HG02798 (cell line): ENCODE measurements around the gene SBF2.
A peak's percentile ranks its signal among the peaks of the same experiment; 100 is the strongest.

Experiments used
- ATAC-seq: cut with Tn5 transposase; IDR thresholded peaks from one replicate; pipeline ENCODE4 v1.9.1; 2021; ENCODE audit warnings: mild to moderate bottlenecking; ENCODE audit not compliant: unreplicated experiment, poor library complexity

The SBF2 gene

DNA sequence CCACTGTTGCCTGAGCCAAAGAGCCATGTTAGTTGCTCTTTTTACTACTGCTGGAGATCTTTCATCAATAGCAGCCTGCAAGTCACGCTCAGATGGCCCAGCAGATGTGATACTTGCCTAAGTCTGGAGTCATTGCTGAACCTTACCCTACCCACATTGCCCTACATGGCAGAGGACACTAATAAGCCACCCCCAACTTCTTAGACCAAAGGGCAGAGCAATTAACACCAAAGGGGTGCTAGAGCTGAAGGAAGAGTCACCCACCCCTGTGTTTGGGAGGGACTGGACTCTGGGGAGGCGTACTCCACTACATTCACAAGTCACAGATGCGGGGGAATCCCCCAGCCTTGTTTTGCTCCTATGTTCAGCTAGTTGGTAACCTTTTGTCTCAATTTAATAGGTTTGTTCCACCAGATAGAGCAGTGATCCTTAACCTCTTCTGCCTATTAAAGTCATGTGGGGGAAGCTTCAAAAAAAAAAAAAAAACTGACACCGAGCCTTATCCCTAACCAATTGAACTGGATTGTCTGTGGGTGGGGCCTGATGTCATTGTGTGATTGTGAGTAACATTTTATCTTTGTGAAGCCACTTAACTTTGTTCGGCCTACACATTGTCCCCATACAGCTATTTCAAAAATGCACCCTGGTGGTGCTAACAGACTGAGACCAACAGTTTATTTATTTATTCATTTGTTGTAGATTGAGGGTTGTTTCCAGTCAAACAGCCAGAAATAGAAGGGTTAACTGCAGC, 23.9 kb upstream of the SBF2 start:
- ATAC-seq, result peak; percentile 58

DNA sequence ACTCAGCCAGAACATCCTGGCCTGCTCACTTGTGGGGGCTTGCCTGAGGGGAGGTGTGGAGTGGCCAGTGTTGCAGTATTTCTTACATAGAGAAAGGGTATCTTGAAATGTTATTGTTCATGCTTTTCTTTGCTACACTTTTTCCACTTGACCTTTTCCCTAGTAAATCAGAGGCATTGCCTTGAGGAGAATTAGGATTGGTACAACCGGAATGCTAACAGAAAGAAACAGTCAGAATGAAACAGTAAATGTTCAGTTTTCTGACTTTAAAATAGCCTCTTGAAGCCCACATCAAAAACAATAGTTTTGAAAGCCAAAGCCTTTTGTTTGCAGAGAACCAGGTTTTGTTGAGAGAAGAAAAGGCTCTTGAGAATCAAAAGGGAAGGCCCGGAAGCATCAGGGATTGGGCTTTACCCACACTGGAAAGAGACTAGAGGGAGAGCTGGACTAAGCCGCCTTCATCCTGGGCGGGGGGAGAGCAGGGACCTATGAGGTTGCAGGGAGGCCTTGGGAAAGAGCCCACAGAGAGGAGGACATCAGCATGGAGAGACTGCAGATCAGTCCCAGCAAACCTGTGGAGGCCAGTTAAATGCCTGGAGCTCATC, 23.2 kb upstream of the SBF2 start:
- ATAC-seq, result peak; percentile 17

GRCh38 chr11:10315083-10315482, 21.1 kb upstream of the SBF2 start:
- no peak for ATAC-seq

- ATAC-seq, result peak; percentile 83
These were observed 20.4 kb upstream of the SBF2 start for GRCh38 chr11:10314199-10315072.

- ATAC-seq, result no peak
These were observed 17.8 kb upstream of the SBF2 start for GRCh38 chr11:10311802-10312201.

- ATAC-seq, result no peak
These were observed 16.4 kb upstream of the SBF2 start for GRCh38 chr11:10310301-10310841.

DNA sequence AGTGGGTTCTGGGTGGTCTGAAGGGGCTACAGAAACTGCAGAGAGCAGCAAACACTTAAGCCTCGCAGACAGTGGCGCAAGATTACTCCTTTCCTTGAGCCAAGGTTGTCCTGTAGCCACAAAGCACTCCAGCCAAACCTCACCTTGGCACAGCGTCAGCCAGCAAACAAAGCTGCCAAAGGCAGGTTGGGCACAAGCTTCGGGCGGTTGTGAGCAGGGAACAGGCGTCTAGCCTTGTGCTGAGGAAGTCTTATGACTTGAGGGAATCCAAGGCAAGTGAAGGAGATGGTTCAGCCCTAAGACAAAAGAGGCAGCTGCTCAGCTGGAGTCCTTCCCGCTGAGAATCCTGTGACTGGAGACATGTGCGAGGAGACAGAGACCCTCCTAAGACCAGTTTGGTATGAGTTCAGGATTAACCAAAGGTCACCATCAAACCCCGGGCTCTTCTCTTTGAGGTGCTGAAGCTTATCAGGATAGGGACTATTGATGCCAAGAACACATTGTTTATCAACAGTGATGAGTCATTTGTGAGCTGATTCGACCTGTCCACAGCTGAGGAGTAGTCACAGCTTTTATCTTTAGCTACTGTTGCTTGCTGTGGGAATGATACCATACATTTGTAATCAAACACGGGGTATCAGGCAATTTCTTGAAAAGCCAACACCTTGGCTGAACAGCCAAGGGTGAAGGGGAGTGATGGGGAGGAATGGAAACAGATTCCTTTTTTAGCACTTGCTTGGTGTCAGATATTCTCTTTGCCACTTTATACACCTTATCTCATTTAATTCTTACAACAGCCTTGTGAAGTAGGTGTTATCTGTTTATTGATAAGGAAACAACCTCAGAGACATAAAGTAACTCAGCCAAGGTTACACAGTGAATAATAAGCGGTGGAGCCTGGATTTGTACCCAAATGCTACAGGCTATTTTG, 15.4 kb upstream of the SBF2 start:
- no peak for ATAC-seq

- ATAC-seq, result no peak
These were observed 14.4 kb upstream of the SBF2 start for GRCh38 chr11:10308201-10308954.

GRCh38 chr11:10307400-10308200, 13.6 kb upstream of the SBF2 start:
- peak; percentile 70 for ATAC-seq

DNA sequence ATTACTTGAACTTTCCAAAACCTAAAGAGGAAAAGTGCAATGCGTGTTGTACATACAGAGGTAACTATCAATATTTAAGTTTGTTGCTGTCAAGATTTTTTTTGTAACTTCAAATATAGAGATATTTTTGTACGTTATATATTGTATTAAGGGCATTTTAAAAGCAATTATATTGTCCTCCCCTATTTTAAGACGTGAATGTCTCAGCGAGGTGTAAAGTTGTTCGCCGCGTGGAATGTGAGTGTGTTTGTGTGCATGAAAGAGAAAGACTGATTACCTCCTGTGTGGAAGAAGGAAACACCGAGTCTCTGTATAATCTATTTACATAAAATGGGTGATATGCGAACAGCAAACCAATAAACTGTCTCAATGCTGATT, 13.0 kb upstream of the SBF2 start:
- ATAC-seq, result no peak

GRCh38 chr11:10305964-10306918, 12.2 kb upstream of the SBF2 start:
- ATAC-seq, result no peak

DNA sequence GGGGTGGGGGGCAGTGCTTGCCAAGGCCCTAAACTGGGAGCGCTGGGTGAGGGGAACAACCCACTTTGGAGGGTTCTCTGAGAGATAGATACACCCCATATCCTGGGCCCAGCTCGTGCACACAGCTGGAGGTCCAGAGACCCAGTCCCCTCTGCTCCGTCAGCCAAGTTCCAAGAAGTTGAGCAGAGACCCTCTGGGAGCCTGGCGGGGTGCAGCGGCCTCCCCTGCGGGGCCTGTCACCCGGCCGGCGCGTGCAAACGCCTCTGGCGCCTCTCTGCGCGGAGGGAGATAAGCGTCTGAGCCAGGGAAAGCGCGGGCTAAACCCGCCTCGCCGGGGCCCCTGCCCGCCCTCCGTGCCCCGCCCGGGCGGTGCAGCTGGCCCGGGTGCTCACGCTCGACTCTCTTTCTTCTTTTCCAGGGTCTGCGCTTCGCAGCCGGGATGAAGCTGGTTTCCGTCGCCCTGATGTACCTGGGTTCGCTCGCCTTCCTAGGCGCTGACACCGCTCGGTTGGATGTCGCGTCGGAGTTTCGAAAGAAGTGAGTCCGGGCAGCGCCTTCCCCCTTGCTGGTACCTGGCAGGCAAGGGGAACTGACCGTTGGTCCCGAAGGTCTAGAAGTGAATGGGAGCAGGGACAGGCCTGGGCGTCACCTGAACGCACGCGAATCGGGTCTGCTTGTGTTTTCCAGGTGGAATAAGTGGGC, 11.4 kb upstream of the SBF2 start:
- ATAC-seq, result no peak

GRCh38 chr11:10304495-10305261, 10.7 kb upstream of the SBF2 start, which contains the start of gene ADM:
Gene ADM (plus strand): TSS chr11:10305073. CDS start chr11:10305701, 628 bp downstream.
- no peak for ATAC-seq

DNA sequence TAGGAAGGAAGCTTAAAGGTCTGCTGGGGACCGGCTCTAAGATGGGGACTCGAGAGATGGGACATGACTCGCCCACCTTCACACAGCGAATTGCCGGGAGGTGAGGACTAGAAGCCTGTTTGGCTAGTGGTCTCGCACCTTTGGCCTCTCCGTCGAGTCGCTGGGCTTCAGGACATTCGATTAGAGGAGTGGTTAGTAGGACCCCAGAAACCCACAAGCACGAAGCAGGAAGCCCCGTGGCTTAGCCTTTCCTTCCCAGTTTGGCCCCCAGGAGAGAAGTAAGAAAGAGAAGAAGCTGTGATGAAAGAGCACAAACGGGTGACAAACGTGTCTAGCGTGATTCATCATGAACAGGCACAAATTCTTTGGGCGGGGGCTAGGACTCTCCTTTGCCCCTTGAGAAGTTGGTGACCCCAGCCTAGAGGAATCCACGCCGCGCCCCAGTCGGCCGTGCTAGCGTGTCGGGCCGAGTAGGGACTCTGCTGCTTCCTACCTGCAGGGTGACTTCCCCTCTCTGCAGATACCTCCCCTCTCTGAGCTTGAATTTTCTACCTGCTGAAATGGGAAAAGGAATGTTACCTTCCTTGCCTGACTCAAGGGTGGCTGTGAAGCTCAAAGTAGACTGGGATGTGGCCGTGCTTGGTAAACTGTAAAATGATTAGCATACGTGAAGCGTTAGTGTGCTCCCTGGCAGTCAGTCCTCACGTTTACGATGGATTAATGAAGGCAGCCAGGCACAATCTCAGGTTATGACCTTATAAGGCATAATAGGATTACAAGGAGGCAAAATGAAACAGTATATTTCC, 9.7 kb upstream of the SBF2 start:
- no peak for ATAC-seq
